Fibroblast of lung (primary cell): ENCODE measurements around the gene TCEA3. TPM values are rescaled to one million over a fixed set of nuclear protein-coding genes. Genes with fewer than 3 reads are reported as not detected.

Source experiments
- DNase-seq, 2 donors: peaks; one replicate each; pipeline versions ENCODE4 v3.0.0 to v3.0.0-alpha.2; 2010; ENCODE audit warnings: low read depth in 2 of 2
- H2AFZ ChIP-seq: 2 replicates; pipeline ENCODE4 v1.5.1; 2012; ENCODE audit warnings: low read length, control low read depth, inconsistent platforms
- H3K27ac ChIP-seq: 2 replicates; pipeline ENCODE4 v1.5.1; 2011; ENCODE audit warnings: low read length, control low read depth; ENCODE audit not compliant: insufficient read depth
- H3K27me3 ChIP-seq: 2 replicates; pipeline ENCODE4 v1.5.1; 2011; ENCODE audit warnings: mild to moderate bottlenecking, low read length; ENCODE audit not compliant: control insufficient read depth, insufficient read depth
- H3K36me3 ChIP-seq: 2 replicates; pipeline ENCODE4 v1.5.1; 2011; ENCODE audit warnings: low read length; ENCODE audit not compliant: control insufficient read depth, insufficient read depth
- H3K4me1 ChIP-seq: 2 replicates; pipeline ENCODE4 v1.5.1; 2011; ENCODE audit warnings: low read length; ENCODE audit not compliant: control insufficient read depth, insufficient read depth; ENCODE audit errors: extremely low read depth
- H3K4me2 ChIP-seq: 2 replicates; pipeline ENCODE4 v1.5.1; 2011; ENCODE audit warnings: low read length, control low read depth; ENCODE audit not compliant: insufficient read depth; ENCODE audit errors: extremely low read depth
- H3K4me3 ChIP-seq, 4 experiments: fragments of 200-600 bp in 1 of 4; sonication (generic) in 1 of 4; replicated peaks in 1 of 4; 2 replicates each; pipeline ENCODE4 v1.5.1; 2011 to 2016; ENCODE audit warnings: low read length in 4 of 4, low read depth in 3 of 4, mild to moderate bottlenecking in 3 of 4, control low read depth in 2 of 4, inconsistent platforms in 1 of 4, mixed read lengths in 1 of 4; ENCODE audit not compliant: insufficient read depth in 1 of 4; ENCODE audit errors: control extremely low read depth in 1 of 4
- H3K79me2 ChIP-seq: 2 replicates; pipeline ENCODE4 v1.5.1; 2012; ENCODE audit warnings: mild to moderate bottlenecking, low read length, inconsistent platforms; ENCODE audit not compliant: control insufficient read depth, insufficient read depth
- H3K9ac ChIP-seq: 2 replicates; pipeline ENCODE4 v1.5.1; 2011; ENCODE audit warnings: mild to moderate bottlenecking, low read length, control low read depth; ENCODE audit not compliant: insufficient read depth
- H3K9me3 ChIP-seq: 2 replicates; pipeline ENCODE4 v1.5.1; 2012; ENCODE audit warnings: low read depth, low read length; ENCODE audit not compliant: control insufficient read depth, insufficient read depth
- H4K20me1 ChIP-seq: 2 replicates; pipeline ENCODE4 v1.5.1; 2011; ENCODE audit warnings: low read length; ENCODE audit not compliant: control insufficient read depth, insufficient read depth; ENCODE audit errors: extremely low read depth
- EZH2 ChIP-seq: IDR thresholded peaks from 2 replicates; pipeline ENCODE4 v1.5.1; 2012; ENCODE audit warnings: low read length, control low read depth, mild to moderate bottlenecking; ENCODE audit errors: missing control alignments
- polyA plus RNA-seq, 2 donors: library from polyadenylated mRNA; depleted of rRNA in 1 of 2; stranded (reverse) in 1 of 2; unstranded in 1 of 2; fragments of >200 nt; gene quantifications; 2 replicates each; pipeline ENCODE4 v1.2.1, GENCODE V29; 2011 to 2012; ENCODE audit warnings: missing spikeins in 1 of 2
- total RNA-seq: library from RNA; depleted of rRNA; stranded (reverse); fragments of >200 nt; gene quantifications from 2 replicates; pipeline ENCODE4 v1.2.1, GENCODE V29; 2014
- TF ChIP-seq, protein P1 (sequence below), 2 donors: IDR thresholded peaks in 1 of 2; conservative IDR thresholded peaks in 1 of 2; 1 replicate in 1 of 2; 2 replicates in 1 of 2; pipeline ENCODE4 v1.5.1; 2011 to 2012; ENCODE audit warnings: low read length in 2 of 2, control low read depth in 1 of 2, inconsistent platforms in 1 of 2, low read depth in 1 of 2, mild to moderate bottlenecking in 1 of 2

Gene TCEA3
- total and polyA plus RNA-seq, 2 donors (not counting 1 experiment from before 2014, with no cell fraction given), result 12.3 to 44.6 TPM

DNA sequence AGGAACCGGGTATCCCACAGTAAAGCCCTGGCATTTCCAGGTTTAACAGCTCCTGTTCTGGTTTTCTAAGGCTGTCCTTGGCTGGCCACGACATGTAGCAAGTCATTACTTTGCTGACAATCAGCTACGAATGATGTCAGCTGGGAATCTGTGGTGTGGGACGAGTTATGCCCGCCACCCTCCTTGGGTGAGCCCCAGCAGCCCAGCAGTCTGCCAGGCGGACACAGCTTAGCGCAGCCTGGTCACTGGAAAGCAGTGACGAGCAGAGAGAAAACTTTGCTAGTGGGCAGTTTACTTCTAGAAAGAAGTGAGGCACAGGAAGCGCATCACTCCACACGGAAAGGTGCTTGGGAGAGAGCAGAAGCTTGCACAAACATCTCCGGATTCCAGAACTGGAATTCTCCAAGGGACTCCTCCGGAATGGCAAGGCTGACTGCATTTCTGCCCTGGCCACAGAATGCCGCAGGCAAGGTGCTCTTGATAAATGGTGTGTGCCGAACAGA lies 39.4 kb downstream of the TCEA3 start:
- Histone ChIP-seq H3K79me2 (no peaks in the 10 kb centered on the region), H2AFZ (no peak overlapping the region), H3K36me3 (no peaks in the 10 kb centered on the region), H3K27ac (no peak overlapping the region), H3K9me3 (no peaks in the 10 kb centered on the region), H3K9ac (no peak overlapping the region), H3K4me1 (no peaks in the 10 kb centered on the region), H3K4me2 (no peak overlapping the region), H3K4me3 (no peak overlapping the region), H3K27me3 (no peaks in the 10 kb centered on the region), H4K20me1 (no peaks in the 10 kb centered on the region)
- DNase-seq, result peak in 1 of 2 donors; percentile 78
- TF ChIP-seq, protein P1, sequence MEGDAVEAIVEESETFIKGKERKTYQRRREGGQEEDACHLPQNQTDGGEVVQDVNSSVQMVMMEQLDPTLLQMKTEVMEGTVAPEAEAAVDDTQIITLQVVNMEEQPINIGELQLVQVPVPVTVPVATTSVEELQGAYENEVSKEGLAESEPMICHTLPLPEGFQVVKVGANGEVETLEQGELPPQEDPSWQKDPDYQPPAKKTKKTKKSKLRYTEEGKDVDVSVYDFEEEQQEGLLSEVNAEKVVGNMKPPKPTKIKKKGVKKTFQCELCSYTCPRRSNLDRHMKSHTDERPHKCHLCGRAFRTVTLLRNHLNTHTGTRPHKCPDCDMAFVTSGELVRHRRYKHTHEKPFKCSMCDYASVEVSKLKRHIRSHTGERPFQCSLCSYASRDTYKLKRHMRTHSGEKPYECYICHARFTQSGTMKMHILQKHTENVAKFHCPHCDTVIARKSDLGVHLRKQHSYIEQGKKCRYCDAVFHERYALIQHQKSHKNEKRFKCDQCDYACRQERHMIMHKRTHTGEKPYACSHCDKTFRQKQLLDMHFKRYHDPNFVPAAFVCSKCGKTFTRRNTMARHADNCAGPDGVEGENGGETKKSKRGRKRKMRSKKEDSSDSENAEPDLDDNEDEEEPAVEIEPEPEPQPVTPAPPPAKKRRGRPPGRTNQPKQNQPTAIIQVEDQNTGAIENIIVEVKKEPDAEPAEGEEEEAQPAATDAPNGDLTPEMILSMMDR (conservative IDR thresholded peaks at IDR 0.05 in 1 of 2, IDR thresholded peaks at IDR 0.05 in 1 of 2; ENCODE audit: low read depth in 1 of 2, low read length in 2 of 2), result no peak
- no peak for TF ChIP-seq EZH2

DNA sequence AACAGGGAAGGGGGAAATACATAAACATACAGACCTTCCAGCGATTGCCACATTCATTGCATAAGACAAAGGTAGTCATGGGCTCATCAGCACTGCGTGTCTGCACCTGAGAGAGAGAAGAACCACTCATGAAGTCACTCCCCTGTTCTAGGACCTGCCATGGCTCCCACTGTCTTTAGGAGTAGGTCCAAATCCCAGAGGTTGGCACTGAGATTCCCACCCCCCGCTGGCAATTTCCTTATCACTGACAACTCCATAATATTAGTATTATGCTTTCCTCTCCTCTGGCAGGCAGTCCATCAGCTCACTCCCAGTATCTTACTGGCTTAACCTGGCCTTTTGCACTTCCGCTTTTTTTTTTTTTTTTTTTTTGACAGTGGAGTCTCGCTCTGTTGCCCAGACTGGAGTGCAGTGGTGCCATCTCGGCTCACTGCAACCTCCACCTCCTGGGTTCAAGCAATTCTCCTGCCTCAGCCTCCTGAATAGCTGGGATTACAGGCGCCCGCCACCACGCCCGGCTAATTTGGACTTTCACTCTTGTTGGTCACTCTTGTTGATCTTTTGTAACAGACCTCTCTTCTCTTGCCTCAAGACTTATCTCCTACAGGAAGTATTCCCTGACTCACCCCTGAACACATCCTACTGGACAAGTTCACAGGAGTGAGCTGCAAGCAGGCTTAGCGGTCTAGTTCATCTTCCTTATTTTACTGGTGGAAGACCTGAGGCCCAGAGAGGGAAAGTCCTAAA lies 40.1 kb downstream of the TCEA3 start:
- Histone ChIP-seq H3K4me3 (no peak overlapping the region), H3K9ac (no peak overlapping the region), H3K4me2 (no peak overlapping the region)

DNA sequence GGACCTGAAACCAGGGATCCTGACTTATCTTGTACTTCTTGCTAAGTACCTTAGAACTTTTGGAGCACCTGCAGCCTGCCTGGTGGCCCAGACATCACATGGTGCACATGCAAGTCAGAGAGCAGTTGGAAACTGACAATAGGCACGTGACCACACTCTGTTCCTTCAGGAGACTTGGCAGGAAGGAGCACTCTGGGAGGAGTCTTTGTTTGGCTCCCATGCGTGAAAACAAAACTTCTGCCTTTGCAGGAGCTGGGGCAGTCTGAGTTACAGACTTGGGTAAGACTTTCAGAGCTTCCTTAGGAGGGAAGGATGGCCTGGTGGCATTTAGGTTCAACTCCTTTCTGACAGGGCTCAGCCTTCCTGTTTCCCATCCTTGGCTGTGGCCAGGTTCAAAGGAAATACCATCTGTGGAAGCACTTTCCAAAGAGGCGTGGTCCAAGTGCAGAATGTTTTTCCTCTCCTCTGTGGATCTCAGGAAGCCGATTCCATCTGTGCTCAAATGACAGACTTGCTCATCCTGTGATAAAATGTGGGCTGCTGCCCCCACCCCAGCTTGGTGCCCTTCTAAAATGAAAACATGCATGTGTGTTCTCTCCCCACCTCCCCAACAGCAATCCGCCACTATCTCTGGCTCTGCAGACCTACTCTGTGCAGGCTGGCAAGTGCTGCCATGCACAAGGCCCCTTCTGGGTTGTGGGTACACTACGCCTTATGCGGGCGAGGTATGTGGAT lies 40.8 kb downstream of the TCEA3 start:
- TF ChIP-seq, protein P1 (conservative IDR thresholded peaks at IDR 0.05 in 1 of 2, IDR thresholded peaks at IDR 0.05 in 1 of 2; ENCODE audit: low read depth in 1 of 2, low read length in 2 of 2), result no peak
- TF ChIP-seq EZH2, result no peak
- no peak overlapping the region for H3K4me2 ChIP-seq
- H3K27ac ChIP-seq, result no peak overlapping the region
- DNase-seq, result no peak
- H3K4me3 ChIP-seq, result no peak overlapping the region
- no peak overlapping the region for H3K9ac ChIP-seq
- no peak overlapping the region for H2AFZ ChIP-seq
- H3K36me3 ChIP-seq, result no peaks in the 10 kb centered on the region
- H4K20me1 ChIP-seq, result no peaks in the 10 kb centered on the region
- H3K27me3 ChIP-seq, result no peaks in the 10 kb centered on the region
- no peaks in the 10 kb centered on the region for H3K79me2 ChIP-seq
- no peaks in the 10 kb centered on the region for H3K9me3 ChIP-seq
- H3K4me1 ChIP-seq, result no peaks in the 10 kb centered on the region

More for the DNA sequence above, 40.1 kb downstream of the TCEA3 start:
- no peak overlapping the region for H2AFZ ChIP-seq
- H3K4me1 ChIP-seq, result no peaks in the 10 kb centered on the region
- TF ChIP-seq EZH2, result no peak
- TF ChIP-seq, protein P1 (conservative IDR thresholded peaks at IDR 0.05 in 1 of 2, IDR thresholded peaks at IDR 0.05 in 1 of 2; ENCODE audit: low read depth in 1 of 2, low read length in 2 of 2), result no peak
- H3K36me3 ChIP-seq, result no peaks in the 10 kb centered on the region
- no peaks in the 10 kb centered on the region for H3K27me3 ChIP-seq
- no peak overlapping the region for H3K27ac ChIP-seq
- peak; percentile 53 to 86 for DNase-seq
- no peaks in the 10 kb centered on the region for H4K20me1 ChIP-seq
- no peaks in the 10 kb centered on the region for H3K9me3 ChIP-seq
- H3K79me2 ChIP-seq, result no peaks in the 10 kb centered on the region
